Esophagus muscularis mucosa (tissue), 4 donors: ENCODE results near the gene IL18RAP. TPM values are rescaled to one million over a fixed set of nuclear protein-coding genes. Genes with fewer than 3 reads are reported as not detected.

Source experiments
- DNase-seq: peaks from one replicate; pipeline ENCODE4 v3.0.0-alpha.2; 2017; ENCODE audit errors: extremely low spot score
- H3K27ac ChIP-seq, 4 donors: fragments of 200-600 bp; sonication (generic); replicated peaks in 1 of 4; 1 replicate in 3 of 4; 2 replicates in 1 of 4; pipeline ENCODE4 v1.5.1; 2016 to 2019; ENCODE audit warnings: mild to moderate bottlenecking in 1 of 4
- H3K27me3 ChIP-seq, 4 donors: fragments of 200-600 bp; sonication (generic); one replicate each; pipeline versions ENCODE4 v1.5.1 to v1.6.0; 2016 to 2019
- H3K36me3 ChIP-seq, 4 donors: fragments of 200-600 bp; sonication (generic); one replicate each; pipeline ENCODE4 v1.5.1; 2016 to 2019
- H3K4me1 ChIP-seq, 4 donors: fragments of 200-600 bp; sonication (generic); one replicate each; pipeline ENCODE4 v1.5.1; 2016 to 2019
- H3K4me3 ChIP-seq, 4 donors: fragments of 200-600 bp; sonication (generic); 1 replicate in 2 of 4; 2 replicates in 2 of 4; pipeline ENCODE4 v1.5.1; 2016 to 2019; ENCODE audit warnings: mild to moderate bottlenecking in 4 of 4, moderate library complexity in 1 of 4
- H3K9me3 ChIP-seq, 4 donors: fragments of 200-600 bp; sonication (generic); 1 replicate in 3 of 4; 2 replicates in 1 of 4; pipeline ENCODE4 v1.5.1; 2016 to 2019
- EP300 ChIP-seq: sonication (generic); formaldehyde crosslinking; IDR thresholded peaks from one replicate; pipeline ENCODE4 v1.6.1; 2017; ENCODE audit warnings: antibody characterized with exemption
- POLR2A ChIP-seq: fragments of 450-650 bp; IDR thresholded peaks from one replicate; pipeline ENCODE4 v1.6.1; 2017; ENCODE audit warnings: antibody characterized with exemption, moderate library complexity, mild to moderate bottlenecking, low read depth
- POLR2AphosphoS5 ChIP-seq, 2 donors: sonication (generic); formaldehyde crosslinking; IDR thresholded peaks; one replicate each; pipeline ENCODE4 v1.6.1; 2017; ENCODE audit warnings: antibody characterized with exemption in 2 of 2
- WGBS: methylation state at CpG from one replicate; pipeline ENCODE4 v1.1.5; 2018; 5-methylcytosine and 5-hydroxymethylcytosine counted together
- intact Hi-C: fragments of 100-400 bp; cut with DNase I; formaldehyde crosslinking; loops from one replicate; pipeline ENCODE4 v1.15.1; 2023
- total RNA-seq, 4 donors: library from RNA; depleted of rRNA; stranded (reverse); fragments of >200 nt; gene quantifications; one replicate each; pipeline versions ENCODE4 v1.1.0 to v1.2.1, GENCODE V29; 2016
- TF ChIP-seq, protein P1 (sequence below), 3 experiments: fragments of 200-600 bp in 2 of 3; fragments of 450-650 bp in 1 of 3; sonication (generic) in 2 of 3; IDR thresholded peaks; one replicate each; pipeline ENCODE4 v1.5.1; 2017 to 2019; ENCODE audit warnings: antibody characterized with exemption in 3 of 3, mild to moderate bottlenecking in 2 of 3, moderate library complexity in 1 of 3

The IL18RAP gene
- total RNA-seq, 4 donors from 2014 or later, result 0.42 to 11.3 (median 0.58) TPM

- Histone ChIP-seq H3K27ac (no peak overlapping the region), H3K4me1 (no peaks in the 10 kb centered on the region), H3K27me3 (peaks cover 0 to 13% (median 0%) of the 10 kb centered on the region in 4 donors), H3K4me3 (no peak overlapping the region), H3K9me3 (no peaks in the 10 kb centered on the region), H3K36me3 (no peaks in the 10 kb centered on the region)
- intact Hi-C loops, result no loop called here
- DNase-seq, result peak; percentile 81
- 69% methylated on average over 1 of the region's 1 CpG for WGBS
- TF ChIP-seq, protein P1, sequence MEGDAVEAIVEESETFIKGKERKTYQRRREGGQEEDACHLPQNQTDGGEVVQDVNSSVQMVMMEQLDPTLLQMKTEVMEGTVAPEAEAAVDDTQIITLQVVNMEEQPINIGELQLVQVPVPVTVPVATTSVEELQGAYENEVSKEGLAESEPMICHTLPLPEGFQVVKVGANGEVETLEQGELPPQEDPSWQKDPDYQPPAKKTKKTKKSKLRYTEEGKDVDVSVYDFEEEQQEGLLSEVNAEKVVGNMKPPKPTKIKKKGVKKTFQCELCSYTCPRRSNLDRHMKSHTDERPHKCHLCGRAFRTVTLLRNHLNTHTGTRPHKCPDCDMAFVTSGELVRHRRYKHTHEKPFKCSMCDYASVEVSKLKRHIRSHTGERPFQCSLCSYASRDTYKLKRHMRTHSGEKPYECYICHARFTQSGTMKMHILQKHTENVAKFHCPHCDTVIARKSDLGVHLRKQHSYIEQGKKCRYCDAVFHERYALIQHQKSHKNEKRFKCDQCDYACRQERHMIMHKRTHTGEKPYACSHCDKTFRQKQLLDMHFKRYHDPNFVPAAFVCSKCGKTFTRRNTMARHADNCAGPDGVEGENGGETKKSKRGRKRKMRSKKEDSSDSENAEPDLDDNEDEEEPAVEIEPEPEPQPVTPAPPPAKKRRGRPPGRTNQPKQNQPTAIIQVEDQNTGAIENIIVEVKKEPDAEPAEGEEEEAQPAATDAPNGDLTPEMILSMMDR (IDR thresholded peaks at IDR 0.05), result no peak
- no peak for TF ChIP-seq EP300
- no peak for TF ChIP-seq POLR2AphosphoS5 (IDR thresholded peaks at IDR 0.05)
- no peak for TF ChIP-seq POLR2A
Observed at GRCh38 chr2:102486941-102487702, 64.2 kb downstream of the IL18RAP start.

DNA sequence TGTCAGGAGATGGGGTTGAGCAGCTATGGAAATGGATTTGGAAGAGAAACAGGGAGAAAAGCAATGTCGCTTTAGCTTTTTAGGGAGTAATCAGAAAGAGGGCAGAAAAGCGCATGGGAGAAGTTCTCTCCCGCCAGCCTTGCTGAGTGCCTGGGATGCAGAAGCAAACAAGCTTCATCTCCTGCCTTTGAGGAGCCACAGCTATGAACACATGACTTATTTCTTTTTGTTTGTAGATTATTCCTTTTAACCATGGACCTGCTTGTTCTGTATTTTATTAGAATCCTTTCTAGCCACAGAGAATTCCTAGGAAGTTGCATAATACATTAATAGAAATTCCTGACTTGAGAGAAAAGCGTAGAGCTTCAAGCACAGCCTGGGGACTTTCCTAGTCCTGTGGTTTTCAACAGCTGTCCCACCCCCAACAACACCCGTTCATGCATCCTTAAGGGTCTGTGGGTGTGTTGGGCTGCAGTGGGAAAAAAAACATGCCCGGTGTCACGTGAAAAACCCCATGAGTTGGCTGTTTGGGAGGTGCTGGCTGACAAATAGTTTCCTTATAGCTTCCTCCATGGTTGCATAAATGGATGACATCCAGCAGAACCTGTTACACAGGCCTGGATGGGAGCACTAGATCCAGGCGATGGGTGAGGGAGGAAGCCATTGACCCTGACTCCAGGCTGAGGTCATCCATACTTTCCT lies 65.0 kb downstream of the IL18RAP start:
- H3K9me3 ChIP-seq, result no peaks in the 10 kb centered on the region
- WGBS, result 57% methylated on average over 8 of the region's 8 CpGs
- intact Hi-C loops, result no loop called here
- TF ChIP-seq EP300 (no peak), POLR2A (no peak), POLR2AphosphoS5 (IDR thresholded peaks at IDR 0.05) (no peak)
- TF ChIP-seq, protein P1 (IDR thresholded peaks at IDR 0.05), result no peak
- DNase-seq, result peak; percentile 75
- H3K4me3 ChIP-seq, result no peak overlapping the region
- H3K27ac ChIP-seq, result no peak overlapping the region
- H3K4me1 ChIP-seq, result no peaks in the 10 kb centered on the region
- peaks cover 0 to 13% (median 0%) of the 10 kb centered on the region in 4 donors for H3K27me3 ChIP-seq
- H3K36me3 ChIP-seq, result no peaks in the 10 kb centered on the region

GRCh38 chr2:102489646-102490045 lies 66.7 kb downstream of the IL18RAP start:
- H3K36me3 ChIP-seq, result no peaks in the 10 kb centered on the region
- WGBS, result 83% methylated on average over 1 of the region's 1 CpG
- H3K4me1 ChIP-seq, result no peaks in the 10 kb centered on the region
- peaks cover 0 to 13% (median 0%) of the 10 kb centered on the region in 4 donors for H3K27me3 ChIP-seq
- H3K9me3 ChIP-seq, result no peaks in the 10 kb centered on the region
- TF ChIP-seq, protein P1 (IDR thresholded peaks at IDR 0.05), result no peak
- TF ChIP-seq POLR2AphosphoS5 (IDR thresholded peaks at IDR 0.05) (no peak), EP300 (no peak), POLR2A (no peak)
- intact Hi-C loops, result no loop called here
- no peak overlapping the region for H3K27ac ChIP-seq
- H3K4me3 ChIP-seq, result no peak overlapping the region
- peak; percentile 72 for DNase-seq

GRCh38 chr2:102492006-102492405 lies 69.0 kb downstream of the IL18RAP start:
- Histone ChIP-seq H3K9me3 (peaks cover 0 to 5% (median 0%) of the 10 kb centered on the region in 4 donors), H3K27me3 (no peaks in the 10 kb centered on the region), H3K4me1 (no peaks in the 10 kb centered on the region), H3K4me3 (no peak overlapping the region), H3K27ac (no peak overlapping the region), H3K36me3 (no peaks in the 10 kb centered on the region)
- peak; percentile 77 for DNase-seq
- no peak for TF ChIP-seq POLR2A
- intact Hi-C loops, result no loop called here

DNA sequence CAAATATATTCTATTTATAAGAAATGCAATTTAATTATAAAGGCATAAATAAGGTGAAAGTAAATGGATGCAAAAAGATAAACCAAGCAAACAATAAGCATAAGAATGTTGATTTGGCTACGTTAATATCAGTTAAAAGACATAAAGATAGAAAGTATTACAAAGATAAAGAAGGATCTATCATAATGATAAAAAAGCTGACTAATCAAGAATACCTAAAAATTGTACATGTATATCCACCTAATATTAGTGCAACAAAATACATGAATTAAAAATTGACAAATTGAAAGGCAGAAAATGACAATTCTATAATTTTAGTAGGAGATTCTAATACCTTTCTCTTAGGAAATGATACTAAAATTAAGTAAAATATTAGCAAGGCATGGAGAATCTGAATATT lies 71.6 kb downstream of the IL18RAP start:
- H3K27me3 ChIP-seq, result no peaks in the 10 kb centered on the region
- WGBS, result 82% methylated on average over 1 of the region's 1 CpG
- no peak overlapping the region for H3K4me3 ChIP-seq
- intact Hi-C loops, result no loop called here
- H3K4me1 ChIP-seq, result no peaks in the 10 kb centered on the region
- H3K9me3 ChIP-seq, result peaks cover 0 to 5% (median 0%) of the 10 kb centered on the region in 4 donors
- DNase-seq, result no peak
- no peak for TF ChIP-seq EP300
- TF ChIP-seq, protein P1 (IDR thresholded peaks at IDR 0.05), result no peak
- TF ChIP-seq POLR2A, result no peak
- TF ChIP-seq POLR2AphosphoS5 (IDR thresholded peaks at IDR 0.05), result no peak
- no peak overlapping the region for H3K27ac ChIP-seq
- H3K36me3 ChIP-seq, result no peaks in the 10 kb centered on the region
